ENCODE results near the gene PNPT1.

PNPT1 gene

DNA sequence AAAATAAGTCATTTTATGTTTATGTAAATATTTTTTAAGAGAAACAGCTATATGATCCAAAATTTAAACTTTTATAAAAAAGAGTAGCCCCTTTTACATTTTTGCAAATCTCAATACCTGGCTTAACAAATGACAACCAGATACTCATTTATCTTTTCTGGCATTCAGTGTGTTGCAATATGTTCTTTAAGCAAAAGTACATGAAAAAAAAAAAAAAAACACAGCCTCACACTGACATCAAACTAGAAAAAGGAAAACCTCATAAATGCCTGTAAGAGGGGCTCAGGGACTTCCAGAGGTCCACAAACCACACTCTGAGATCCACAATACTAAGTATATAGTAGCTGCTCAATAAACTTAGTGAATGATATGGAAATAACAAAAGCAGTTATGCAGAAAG is 98.1 kb downstream of the PNPT1 start:
- no peak for DNase-seq

DNA sequence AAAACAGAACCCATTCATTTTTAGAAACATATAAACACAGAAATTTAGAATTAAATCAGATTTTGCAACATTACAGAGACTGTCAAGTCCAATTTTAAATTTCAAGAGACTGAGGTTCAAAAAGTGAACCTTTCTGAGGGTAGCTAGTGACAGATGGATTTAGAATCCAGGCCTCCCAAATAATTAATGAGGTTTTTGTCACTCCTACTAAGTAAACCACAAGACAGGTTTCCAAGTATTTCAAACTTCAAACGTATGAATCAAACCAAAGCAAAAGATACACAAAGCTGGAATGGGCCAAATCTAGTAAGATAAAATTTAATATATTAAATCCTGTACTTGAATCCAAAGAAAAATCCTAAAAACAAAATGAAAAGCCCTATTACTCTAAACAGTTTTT is 101.5 kb downstream of the PNPT1 start:
- no peak for DNase-seq

DNA sequence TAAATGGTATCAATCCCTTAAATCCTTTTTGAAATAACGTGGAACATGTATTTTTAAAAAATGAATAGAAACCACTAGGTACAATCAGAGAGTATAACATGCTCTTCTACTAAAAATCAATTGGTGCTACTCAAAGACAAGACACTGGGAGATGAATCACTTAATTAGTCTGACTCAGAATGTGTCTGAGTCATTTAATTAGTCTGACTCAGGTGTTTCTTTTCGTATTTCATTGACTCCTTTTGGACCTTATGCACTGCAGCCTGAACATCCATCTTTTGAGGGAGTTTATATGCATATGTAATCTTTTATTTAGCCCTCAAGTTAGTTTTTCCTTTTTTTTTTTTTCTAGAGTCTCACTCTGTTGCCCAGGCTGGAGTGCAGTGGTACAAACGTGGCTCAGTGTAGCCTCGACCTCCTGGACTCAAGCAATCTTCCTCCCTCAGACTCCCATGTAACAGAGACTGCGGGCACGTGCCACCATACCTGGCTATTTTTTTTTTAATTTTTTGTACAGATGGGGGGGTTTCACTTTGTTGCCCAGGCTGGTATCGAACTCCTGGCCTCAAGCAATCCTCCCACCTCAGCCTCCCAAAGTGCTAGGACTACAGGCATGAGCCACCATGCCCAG is 102.7 kb downstream of the PNPT1 start:
- DNase-seq: no peak

DNA sequence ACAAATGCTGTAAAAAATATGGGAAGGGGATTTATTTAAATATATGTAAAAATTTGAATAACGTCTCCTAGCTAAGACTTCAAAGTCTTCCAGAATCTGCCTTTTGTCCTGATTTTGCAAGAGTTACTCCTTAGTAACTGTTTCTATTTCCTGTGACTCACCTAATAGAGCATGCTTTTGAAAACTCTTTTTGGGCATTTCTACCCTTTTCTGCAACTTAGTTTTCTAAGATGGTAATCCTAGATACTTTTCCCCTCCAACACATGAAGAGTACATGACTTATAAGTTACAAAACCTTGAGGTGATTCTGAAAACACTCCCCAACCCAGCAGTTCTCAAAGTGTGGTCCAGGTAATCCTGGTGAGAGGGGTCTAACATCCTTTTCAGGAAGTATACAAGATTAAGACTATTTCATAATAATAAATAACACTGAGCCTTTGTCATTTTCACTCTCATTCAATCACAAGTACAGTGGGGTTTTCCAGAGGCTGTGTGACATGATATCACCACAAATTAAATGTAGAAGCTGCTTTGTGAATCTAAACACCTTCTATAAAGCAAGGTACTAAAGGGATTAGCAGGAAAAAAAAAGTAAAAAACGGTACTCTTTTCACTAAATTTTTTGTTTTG is 108.1 kb downstream of the PNPT1 start:
- DNase-seq: no peak

Data from activated CD4-positive, alpha-beta T cell treated with anti-CD3 and anti-CD28 coated beads, Interleukin-2, amount 50 U/mL, for 4 hours (primary cell).